ENCODE results near the gene TMEM35B.
"Not testable (repeated sequence)": the region's sequence is repeated elsewhere in the genome, so short reads cannot be mapped to it uniquely, and the experiment has no call there.

Gene TMEM35B

DNA sequence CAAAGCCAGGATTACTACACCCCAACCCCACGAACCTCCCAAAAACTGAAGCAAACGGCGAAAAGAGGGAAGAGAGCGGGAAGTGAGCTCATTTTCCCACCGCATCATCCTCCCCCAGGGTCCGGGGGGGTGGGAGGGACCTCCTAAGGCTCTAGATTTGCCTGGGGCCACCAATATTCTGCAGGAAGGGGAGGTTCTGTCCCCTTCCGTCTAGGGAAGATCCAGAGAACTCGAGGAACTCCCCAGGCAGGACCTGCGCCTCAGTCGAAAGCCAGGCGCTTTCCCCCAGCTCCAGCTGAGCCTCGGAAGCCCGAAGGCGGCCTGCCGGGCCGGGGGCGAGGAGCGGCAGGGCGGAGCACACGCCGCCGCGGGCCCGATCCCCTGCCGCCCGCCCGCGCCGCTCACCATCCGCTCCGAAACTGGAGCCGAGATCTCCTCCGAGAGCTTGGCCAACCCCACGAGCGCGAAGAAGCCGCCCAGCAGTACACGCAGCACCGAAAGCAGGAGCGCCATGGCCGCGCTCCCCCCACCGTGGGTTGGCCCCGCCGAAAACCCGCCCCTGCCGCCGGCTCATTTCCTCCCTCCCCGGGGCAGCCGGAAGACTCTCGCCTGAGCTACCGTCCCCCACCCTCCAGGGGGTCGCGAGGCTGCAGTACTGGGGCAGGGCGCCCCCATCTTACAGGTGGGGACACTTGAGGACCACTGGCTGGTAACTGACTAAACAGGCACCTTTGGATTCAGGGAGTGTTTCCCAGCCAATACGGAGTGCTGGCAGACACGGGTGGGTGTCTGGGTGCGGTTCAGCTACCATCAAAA lies at the start of gene TMEM35B:
Gene TMEM35B (minus strand): TSS at position 555 of the 816 bp plus-strand sequence. CDS start 42 bp downstream, at position 513.
- H3K9me3 Mint-ChIP-seq: no peaks in the 10 kb centered on the region
- H3K4me3 Mint-ChIP-seq: peak within 1 kb of the TSS; percentile 95
- H3K27ac Mint-ChIP-seq: peak within 1 kb of the TSS; percentile 94
- H3K36me3 Mint-ChIP-seq (ENCODE audit: low read depth): peaks cover 20% of the 10 kb centered on the region
- DNase-seq (ENCODE audit: low spot score): peak; percentile 68
- H3K4me1 Mint-ChIP-seq (ENCODE audit: low read depth): peaks cover 26% of the 10 kb centered on the region
- no peaks in the 10 kb centered on the region for H3K27me3 Mint-ChIP-seq (ENCODE audit: low read depth)

DNA sequence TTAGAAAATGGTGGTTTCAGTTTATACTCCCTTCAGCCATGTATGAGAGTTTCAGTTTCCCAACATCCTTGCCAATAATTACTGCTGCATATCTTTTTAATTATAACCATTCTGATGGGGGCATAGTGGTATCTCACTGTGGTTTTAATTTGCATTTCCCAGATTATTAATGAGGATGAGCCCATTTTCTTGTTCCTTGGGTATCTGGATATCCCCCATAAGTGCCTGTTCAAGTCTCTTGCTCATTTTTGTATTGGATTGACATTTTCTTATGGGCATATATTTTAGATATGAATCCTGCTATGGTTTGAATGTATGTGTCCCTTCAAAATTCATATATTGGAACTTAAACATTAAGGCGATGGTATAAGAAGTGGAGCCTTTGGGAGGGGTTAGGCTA lies 48.2 kb upstream of the TMEM35B start:
- H3K27me3 Mint-ChIP-seq (ENCODE audit: low read depth): peaks cover 2% of the 10 kb centered on the region
- peaks cover 14% of the 10 kb centered on the region for H3K36me3 Mint-ChIP-seq (ENCODE audit: low read depth)
- H3K4me1 Mint-ChIP-seq (ENCODE audit: low read depth): peaks cover 15% of the 10 kb centered on the region
- no peak overlapping the region for H3K4me3 Mint-ChIP-seq
- peaks cover 17% of the 10 kb centered on the region for H3K9me3 Mint-ChIP-seq
- H3K27ac Mint-ChIP-seq: no peak overlapping the region
- DNase-seq (ENCODE audit: low spot score): no peak

DNA sequence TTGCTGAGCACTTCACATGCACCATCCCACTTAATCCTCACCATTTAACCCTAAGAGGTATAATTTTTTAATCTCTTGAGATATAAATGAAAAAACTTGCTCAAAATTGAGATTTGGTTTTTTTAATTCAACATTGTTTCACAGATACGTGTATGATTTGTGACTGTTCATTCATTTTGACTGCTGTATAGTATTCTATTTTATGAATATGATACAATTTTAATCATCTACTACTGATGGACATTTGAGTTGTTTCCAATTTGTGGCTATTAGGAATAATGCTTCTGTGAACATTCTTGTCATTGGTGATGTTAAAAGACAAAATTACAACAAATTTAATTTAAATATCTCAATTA lies 47.2 kb upstream of the TMEM35B start:
- peaks cover 17% of the 10 kb centered on the region for H3K9me3 Mint-ChIP-seq
- H3K27me3 Mint-ChIP-seq (ENCODE audit: low read depth): peaks cover 2% of the 10 kb centered on the region
- peaks cover 18% of the 10 kb centered on the region for H3K4me1 Mint-ChIP-seq (ENCODE audit: low read depth)
- H3K4me3 Mint-ChIP-seq: peak overlapping the region; percentile 32
- H3K36me3 Mint-ChIP-seq (ENCODE audit: low read depth): peaks cover 20% of the 10 kb centered on the region
- no peak overlapping the region for H3K27ac Mint-ChIP-seq
- DNase-seq (ENCODE audit: low spot score): no peak

DNA sequence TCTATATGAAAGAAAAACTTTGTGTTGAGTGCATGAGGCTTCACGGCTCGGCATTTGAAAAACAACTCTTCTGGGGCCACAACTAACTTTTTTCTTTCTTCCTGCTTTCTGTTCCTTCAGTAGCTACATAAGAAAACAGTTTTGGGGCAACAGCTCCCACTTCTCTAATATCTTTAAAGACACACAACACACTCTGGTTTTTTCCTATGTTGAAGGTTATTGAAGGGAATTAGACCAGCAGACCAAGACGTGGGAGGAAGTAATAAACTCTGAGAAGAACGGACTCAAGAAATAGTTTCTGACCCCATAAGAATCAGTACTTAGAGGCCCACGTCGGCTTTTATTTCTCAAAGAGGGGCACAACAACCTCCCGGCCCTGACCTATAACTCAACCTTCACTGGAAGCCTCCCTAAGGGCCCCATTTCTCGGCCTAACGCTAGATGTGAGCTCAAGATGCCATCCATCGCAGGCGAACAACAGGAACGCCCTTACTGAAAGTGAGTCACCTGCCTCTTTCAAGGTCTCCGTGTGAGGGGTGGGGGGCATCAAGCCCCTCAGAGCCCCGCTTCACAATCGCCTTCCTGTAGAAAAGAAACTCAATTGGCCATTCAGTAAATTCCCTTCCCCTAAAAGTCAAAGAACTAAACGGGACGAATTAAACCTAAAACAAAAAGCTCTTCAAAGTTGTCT lies 45.8 kb upstream of the TMEM35B start:
- Mint-ChIP-seq H3K36me3 (ENCODE audit: low read depth) (peaks cover 29% of the 10 kb centered on the region), H3K27ac (peak overlapping the region; percentile 96), H3K4me1 (ENCODE audit: low read depth) (peaks cover 28% of the 10 kb centered on the region), H3K9me3 (peaks cover 17% of the 10 kb centered on the region), H3K4me3 (peak overlapping the region; percentile 100), H3K27me3 (ENCODE audit: low read depth) (no peaks in the 10 kb centered on the region)
- peak; percentile 36 for DNase-seq (ENCODE audit: low spot score)

DNA sequence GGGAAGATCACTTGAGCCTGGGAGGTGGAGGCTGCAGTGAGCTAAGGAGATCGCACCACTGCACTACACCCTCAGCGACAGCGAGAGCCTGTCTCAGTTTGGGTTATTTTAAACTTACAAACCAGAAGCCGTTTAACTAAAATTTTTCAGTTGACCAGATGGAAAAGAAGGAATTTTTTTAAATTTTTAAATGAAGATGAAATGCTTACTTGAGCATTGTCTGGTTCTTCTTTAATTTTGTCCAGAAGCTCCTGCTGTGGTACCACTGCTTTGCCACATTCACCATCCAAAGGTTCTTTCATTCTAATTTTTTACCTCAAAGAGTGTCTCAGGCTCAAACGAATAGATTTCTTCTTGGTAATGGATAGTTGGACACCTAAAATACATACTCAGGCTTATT lies 45.2 kb upstream of the TMEM35B start:
- peak overlapping the region; percentile 96 for H3K27ac Mint-ChIP-seq
- peaks cover 31% of the 10 kb centered on the region for H3K4me1 Mint-ChIP-seq (ENCODE audit: low read depth)
- H3K27me3 Mint-ChIP-seq (ENCODE audit: low read depth): no peaks in the 10 kb centered on the region
- peaks cover 29% of the 10 kb centered on the region for H3K36me3 Mint-ChIP-seq (ENCODE audit: low read depth)
- H3K9me3 Mint-ChIP-seq: peaks cover 17% of the 10 kb centered on the region
- no peak for DNase-seq (ENCODE audit: low spot score)
- H3K4me3 Mint-ChIP-seq: peak overlapping the region; percentile 100

DNA sequence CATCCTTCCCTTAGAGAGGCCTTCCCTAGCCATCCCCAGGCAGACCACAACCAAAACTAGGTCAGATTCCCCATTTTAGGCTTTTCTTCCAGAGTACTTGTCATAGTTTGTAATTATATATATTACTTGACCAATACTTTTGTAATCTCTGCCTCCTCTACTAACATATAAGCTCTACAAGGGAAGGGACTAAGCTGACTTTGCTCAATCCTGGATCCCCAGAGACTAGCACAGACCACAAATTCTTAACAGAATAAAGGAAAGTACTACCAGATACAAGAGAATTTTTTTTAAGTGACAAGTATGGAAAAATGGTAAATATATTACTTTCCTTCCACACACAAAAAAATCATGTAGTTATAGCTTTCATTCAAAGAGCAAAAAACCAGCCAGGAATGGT lies 44.6 kb upstream of the TMEM35B start:
- peaks cover 17% of the 10 kb centered on the region for H3K9me3 Mint-ChIP-seq
- DNase-seq (ENCODE audit: low spot score): no peak
- peak overlapping the region; percentile 100 for H3K4me3 Mint-ChIP-seq
- peaks cover 29% of the 10 kb centered on the region for H3K36me3 Mint-ChIP-seq (ENCODE audit: low read depth)
- no peak overlapping the region for H3K27ac Mint-ChIP-seq
- no peaks in the 10 kb centered on the region for H3K27me3 Mint-ChIP-seq (ENCODE audit: low read depth)
- peaks cover 31% of the 10 kb centered on the region for H3K4me1 Mint-ChIP-seq (ENCODE audit: low read depth)

DNA sequence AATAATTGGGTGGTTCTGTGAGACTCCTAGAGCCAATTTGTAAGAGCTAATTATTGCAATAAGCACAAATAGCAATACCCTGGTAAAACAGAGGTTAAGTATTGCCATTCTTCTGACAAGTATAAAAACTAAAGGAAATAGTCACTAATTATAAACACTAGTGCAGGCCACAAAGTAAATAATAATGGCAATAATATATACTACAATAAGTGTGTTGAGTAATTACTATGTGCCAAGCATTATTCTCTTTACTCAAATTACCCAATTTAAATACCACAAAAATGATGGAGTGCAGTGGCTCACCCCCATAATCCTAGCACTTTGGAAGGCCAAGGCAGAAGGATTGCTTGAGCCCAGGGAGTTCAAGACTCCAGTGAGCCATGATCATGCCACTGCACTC lies 31.3 kb upstream of the TMEM35B start:
- Mint-ChIP-seq H3K4me1 (ENCODE audit: low read depth) (no peaks in the 10 kb centered on the region), H3K27me3 (ENCODE audit: low read depth) (no peaks in the 10 kb centered on the region), H3K27ac (no peak overlapping the region), H3K9me3 (no peaks in the 10 kb centered on the region), H3K4me3 (no peak overlapping the region), H3K36me3 (ENCODE audit: low read depth) (peaks cover 15% of the 10 kb centered on the region)
- DNase-seq (ENCODE audit: low spot score): no peak

DNA sequence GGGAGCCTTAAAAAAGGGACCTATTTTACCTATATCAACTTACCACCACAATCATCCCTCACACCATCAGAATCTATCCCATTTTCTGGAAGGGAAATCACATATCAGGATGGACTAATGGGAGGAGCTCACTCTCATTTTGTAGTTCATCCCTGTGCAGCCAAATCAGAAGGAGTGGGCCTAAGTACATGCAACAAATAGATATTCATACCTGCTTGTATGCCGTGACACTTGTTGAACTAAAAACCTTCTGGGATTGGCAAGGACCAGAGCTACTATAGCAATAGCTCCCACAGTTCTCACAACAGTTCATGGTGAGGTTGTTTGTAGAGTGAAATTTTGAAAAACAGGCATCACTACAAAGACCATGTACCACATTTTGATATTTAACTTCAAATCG lies 29.3 kb upstream of the TMEM35B start:
- Mint-ChIP-seq H3K27me3 (ENCODE audit: low read depth) (no peaks in the 10 kb centered on the region), H3K4me3 (no peak overlapping the region), H3K9me3 (no peaks in the 10 kb centered on the region), H3K27ac (no peak overlapping the region), H3K4me1 (ENCODE audit: low read depth) (no peaks in the 10 kb centered on the region), H3K36me3 (ENCODE audit: low read depth) (peaks cover 27% of the 10 kb centered on the region)
- DNase-seq (ENCODE audit: low spot score): no peak

DNA sequence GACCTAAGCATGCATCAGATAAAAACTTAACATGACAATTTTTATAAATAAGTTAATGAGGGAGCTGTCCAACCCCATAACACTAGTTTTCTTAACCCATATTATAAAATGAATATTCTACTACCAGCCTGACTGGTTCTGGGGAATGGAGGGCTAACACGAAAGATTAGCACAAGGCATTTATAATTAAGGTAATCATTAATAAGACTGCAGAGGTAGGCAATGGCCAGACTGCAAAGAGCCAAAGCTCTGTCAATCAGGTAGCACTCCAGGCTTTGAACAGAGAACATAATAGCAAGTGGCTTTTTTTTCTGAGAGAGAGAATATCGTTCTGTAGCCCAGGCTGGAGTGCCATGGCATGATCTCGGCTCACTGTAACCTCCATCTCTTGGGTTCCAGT lies 20.6 kb upstream of the TMEM35B start:
- DNase-seq (ENCODE audit: low spot score): no peak
- Mint-ChIP-seq H3K4me3 (no peak overlapping the region), H3K9me3 (no peaks in the 10 kb centered on the region), H3K27me3 (ENCODE audit: low read depth) (no peaks in the 10 kb centered on the region), H3K27ac (no peak overlapping the region), H3K4me1 (ENCODE audit: low read depth) (no peaks in the 10 kb centered on the region), H3K36me3 (ENCODE audit: low read depth) (peaks cover 20% of the 10 kb centered on the region)

DNA sequence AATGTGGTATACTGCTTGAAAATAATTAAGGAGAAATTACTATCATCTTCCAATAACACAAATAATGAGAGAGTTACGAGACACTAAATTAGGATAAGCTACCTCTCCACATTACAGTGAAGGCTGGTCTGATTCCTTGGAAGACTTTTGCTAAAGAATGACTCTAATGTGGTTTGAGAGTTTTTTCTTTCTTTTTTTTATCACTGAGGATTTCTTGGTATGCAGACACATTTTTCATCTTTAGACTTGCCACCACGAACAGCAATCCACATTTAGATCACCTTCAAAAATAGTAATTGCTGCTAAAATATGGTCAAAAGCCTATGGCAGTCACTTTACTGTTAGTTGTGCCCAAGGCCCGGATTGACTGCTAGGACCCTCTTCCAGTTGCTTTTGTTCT lies 16.6 kb upstream of the TMEM35B start:
- Mint-ChIP-seq H3K4me3 (no peak overlapping the region), H3K36me3 (ENCODE audit: low read depth) (peaks cover 28% of the 10 kb centered on the region), H3K9me3 (no peaks in the 10 kb centered on the region), H3K27me3 (ENCODE audit: low read depth) (no peaks in the 10 kb centered on the region), H3K4me1 (ENCODE audit: low read depth) (no peaks in the 10 kb centered on the region), H3K27ac (no peak overlapping the region)
- no peak for DNase-seq (ENCODE audit: low spot score)

DNA sequence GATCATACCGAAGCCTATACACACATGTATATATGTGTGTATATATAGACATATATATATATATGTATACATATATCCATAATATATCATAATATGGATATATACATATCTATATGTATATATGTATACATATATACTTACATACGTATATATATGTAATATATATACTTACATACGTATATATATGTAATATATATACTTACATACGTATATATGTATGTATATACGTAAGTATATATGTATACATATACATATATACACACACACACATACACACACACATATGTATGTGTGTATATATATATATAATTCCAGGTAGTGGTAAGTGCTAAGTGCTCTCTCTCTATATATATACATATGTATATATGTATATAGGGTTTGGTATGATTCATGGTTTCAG lies 9.7 kb upstream of the TMEM35B start:
- Mint-ChIP-seq H3K9me3 (no peaks in the 10 kb centered on the region), H3K27me3 (ENCODE audit: low read depth) (no peaks in the 10 kb centered on the region), H3K4me1 (ENCODE audit: low read depth) (no peaks in the 10 kb centered on the region), H3K36me3 (ENCODE audit: low read depth) (peaks cover 25% of the 10 kb centered on the region), H3K27ac (no peak overlapping the region), H3K4me3 (no peak overlapping the region)
- no peak for DNase-seq (ENCODE audit: low spot score)

DNA sequence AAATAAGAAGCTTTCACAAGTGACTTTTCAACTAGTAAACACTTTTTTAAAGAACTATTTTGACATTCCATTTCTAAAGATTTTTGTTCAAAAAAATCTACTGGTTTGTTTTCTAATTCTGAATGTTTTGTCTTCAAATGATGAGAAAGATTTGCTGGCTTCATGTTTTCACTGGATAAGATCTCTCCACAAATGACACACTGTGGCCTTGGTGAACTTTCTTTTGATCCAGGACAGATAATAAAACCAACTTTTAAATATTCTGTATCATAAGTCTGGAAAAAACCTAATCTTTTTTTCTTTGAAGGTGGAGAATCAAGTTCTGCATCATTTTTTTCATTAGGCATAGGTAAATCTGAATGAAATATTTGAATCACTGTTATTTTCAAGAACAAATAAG lies 3.4 kb upstream of the TMEM35B start:
- H3K36me3 Mint-ChIP-seq (ENCODE audit: low read depth): peaks cover 19% of the 10 kb centered on the region
- no peak for DNase-seq (ENCODE audit: low spot score)
- no peaks in the 10 kb centered on the region for H3K9me3 Mint-ChIP-seq
- no peak overlapping the region for H3K4me3 Mint-ChIP-seq
- H3K4me1 Mint-ChIP-seq (ENCODE audit: low read depth): peaks cover 20% of the 10 kb centered on the region
- H3K27me3 Mint-ChIP-seq (ENCODE audit: low read depth): no peaks in the 10 kb centered on the region
- H3K27ac Mint-ChIP-seq: no peak overlapping the region

DNA sequence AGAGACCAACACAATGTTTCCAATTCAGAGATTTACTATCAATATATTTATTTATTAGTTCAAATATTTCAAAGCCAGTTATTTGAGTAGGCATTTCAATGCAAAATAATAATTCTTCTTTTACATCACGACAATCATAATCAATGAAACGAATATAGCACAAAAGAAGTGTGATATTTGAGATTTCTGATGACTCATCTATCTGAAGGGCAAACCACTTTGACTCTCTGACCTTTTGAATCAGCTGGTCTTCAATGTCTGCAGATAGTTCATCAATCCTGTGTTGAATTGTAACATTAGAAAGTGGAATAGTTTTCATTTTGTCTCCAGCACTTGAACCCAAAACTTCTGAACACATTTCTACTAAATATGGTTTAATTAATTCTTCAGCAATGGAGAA lies 3.0 kb upstream of the TMEM35B start:
- Mint-ChIP-seq H3K27me3 (ENCODE audit: low read depth) (no peaks in the 10 kb centered on the region), H3K4me3 (no peak overlapping the region), H3K4me1 (ENCODE audit: low read depth) (peaks cover 22% of the 10 kb centered on the region), H3K36me3 (ENCODE audit: low read depth) (peaks cover 20% of the 10 kb centered on the region), H3K27ac (no peak overlapping the region), H3K9me3 (no peaks in the 10 kb centered on the region)
- no peak for DNase-seq (ENCODE audit: low spot score)

DNA sequence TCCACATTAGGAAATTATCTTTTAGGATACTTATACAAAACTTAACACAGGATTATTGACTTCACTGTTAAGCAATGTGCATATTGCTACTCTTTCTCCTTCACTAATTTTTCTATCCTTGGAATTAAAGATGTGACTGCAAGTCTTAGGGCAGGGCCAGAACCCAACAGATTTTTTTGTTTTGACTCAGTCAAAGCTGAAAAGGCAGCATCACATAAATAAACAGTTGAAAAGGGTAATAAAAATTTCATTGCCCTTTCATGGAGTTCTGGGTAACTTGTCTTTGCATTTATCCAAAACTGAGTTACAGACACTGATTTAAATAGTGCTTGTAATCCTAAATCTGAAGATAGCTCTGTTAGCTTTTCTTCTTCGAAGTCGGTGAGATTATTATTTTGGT lies 1.9 kb upstream of the TMEM35B start:
- no peak for DNase-seq (ENCODE audit: low spot score)
- no peaks in the 10 kb centered on the region for H3K9me3 Mint-ChIP-seq
- peaks cover 19% of the 10 kb centered on the region for H3K36me3 Mint-ChIP-seq (ENCODE audit: low read depth)
- H3K4me3 Mint-ChIP-seq: no peak overlapping the region
- H3K27ac Mint-ChIP-seq: no peak overlapping the region
- no peaks in the 10 kb centered on the region for H3K27me3 Mint-ChIP-seq (ENCODE audit: low read depth)
- peaks cover 26% of the 10 kb centered on the region for H3K4me1 Mint-ChIP-seq (ENCODE audit: low read depth)

DNA sequence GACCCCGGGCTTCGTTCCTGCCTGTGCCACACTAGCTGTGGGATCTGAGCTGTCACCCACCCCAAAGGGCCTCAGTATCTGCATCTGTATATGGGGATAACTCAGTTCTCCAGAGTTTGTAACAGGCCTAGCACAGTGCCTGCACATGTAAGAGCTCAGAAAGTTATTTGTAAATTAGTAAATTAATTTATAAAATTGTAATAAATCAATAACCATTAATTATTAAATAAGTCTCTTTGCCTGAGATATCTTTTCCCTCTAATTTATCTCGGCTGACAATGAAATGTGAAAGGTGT lies 410 bp upstream of the TMEM35B start:
- not testable (repeated sequence) for DNase-seq (ENCODE audit: low spot score); H3K9me3 Mint-ChIP-seq; H3K27me3 Mint-ChIP-seq (ENCODE audit: low read depth)
- peaks cover 20% of the 10 kb centered on the region for H3K36me3 Mint-ChIP-seq (ENCODE audit: low read depth)
- H3K27ac Mint-ChIP-seq: peak overlapping the region; percentile 85
- peaks cover 26% of the 10 kb centered on the region for H3K4me1 Mint-ChIP-seq (ENCODE audit: low read depth)
- peak overlapping the region; percentile 86 for H3K4me3 Mint-ChIP-seq

Data from T-helper 2 cell treated with Interferon-gamma antibody and Interleukin-4, amounts not matched to agents 5 μg/mL and 100 μg/mL, for 36 hours (primary cell).